NCI-H187 treated with DMSO at 0.1 percent for 48 hours (cell line): ENCODE results near the gene ETNK1.
"Not testable (repeated sequence)": the region's sequence is repeated elsewhere in the genome, so short reads cannot be mapped to it uniquely, and the experiment has no call there.

Experiments
- DNase-seq: peaks from one replicate; lab custom pipeline; 2025; lab: John Stamatoyannopoulos, UW

Gene ETNK1

DNA sequence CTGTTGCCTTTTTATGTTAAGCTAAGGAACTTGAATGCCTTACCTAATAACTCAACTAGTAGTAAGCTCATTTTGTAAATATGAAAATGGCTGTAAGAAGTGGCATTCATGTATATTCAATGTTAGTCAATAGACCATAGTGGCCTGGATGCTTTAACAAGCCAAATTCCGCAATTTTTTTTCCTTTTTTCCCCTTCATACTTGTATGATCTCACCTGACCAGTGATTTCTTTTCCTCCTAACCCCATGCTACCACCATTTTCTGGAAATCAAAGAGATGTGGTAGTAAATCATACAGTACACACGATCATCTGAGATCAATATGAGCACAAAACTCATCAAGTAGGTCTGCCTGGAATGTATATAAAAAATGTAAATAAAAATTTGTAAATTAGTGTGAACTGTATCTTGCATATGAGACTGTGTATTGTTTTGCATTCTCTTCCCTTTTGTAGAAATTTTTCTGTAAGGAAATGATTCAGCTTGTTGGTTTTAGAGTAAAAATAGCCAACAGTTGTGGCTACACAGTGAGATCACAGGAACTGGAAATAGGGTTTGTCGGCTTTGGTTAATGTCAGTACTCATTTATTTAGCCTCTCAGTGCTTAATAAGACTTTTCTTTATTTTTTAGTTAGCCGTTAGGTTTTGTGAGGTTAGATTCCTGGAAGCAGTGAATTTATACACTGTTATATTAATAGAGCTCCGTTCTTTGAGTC, 62.5 kb downstream of the ETNK1 start:
- no peak for DNase-seq

DNA sequence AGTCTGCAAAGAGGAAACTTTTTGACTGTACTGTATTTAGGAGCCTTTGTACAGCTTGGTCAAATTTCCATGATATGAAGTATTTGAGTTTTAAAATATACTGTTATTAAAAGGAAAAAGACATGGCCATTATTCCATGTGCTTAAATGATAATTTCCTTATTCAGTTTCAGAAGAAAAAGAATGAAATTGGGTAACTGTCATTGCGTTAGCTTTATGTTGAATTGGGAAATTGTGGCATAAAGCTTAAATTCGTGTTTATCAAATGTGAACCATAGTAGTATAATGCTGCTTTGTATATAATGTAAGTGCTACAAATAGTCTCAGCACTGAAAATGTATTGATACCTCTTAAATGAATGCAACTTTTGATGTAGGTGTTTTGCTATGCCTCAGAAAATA, 64.9 kb downstream of the ETNK1 start:
- DNase-seq = no peak

DNA sequence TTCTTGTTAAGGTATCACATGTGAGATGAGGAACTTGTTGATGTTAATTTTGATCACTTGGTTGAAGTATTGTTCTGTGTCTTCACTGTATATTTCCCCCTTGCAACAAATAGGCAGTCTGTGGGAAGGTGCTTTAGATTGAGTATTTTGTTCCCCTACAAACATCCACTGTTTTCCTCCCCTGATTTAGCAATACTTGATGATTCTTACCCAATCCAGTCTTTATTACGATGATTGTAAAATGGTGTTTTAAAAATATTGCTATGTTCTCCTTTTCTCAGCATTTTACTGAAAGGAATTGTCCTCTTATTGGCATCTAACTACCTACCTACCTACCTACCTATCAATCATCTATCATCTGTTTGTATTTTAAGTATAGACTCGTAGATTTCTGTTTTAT, 66.3 kb downstream of the ETNK1 start:
- no peak for DNase-seq

DNA sequence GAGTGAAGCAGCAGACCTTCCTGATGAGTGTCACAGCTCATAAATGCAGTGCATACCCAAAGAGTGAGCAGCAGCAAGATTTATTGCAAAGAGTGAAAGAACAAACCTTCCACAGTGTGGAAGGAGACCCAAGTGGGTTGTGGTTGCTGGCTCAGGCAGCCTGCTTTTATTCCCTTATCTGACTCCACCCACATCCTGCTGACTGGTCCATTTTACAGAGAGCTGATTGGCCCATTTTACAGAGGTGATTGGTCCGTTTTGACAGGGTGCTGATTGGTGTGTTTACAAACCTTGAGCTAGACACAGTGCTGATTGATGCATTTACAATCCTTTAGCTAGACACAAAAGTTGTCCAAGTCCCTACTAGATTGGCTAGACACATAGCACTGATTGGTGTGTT, 67.5 kb downstream of the ETNK1 start:
- not testable (repeated sequence) for DNase-seq

DNA sequence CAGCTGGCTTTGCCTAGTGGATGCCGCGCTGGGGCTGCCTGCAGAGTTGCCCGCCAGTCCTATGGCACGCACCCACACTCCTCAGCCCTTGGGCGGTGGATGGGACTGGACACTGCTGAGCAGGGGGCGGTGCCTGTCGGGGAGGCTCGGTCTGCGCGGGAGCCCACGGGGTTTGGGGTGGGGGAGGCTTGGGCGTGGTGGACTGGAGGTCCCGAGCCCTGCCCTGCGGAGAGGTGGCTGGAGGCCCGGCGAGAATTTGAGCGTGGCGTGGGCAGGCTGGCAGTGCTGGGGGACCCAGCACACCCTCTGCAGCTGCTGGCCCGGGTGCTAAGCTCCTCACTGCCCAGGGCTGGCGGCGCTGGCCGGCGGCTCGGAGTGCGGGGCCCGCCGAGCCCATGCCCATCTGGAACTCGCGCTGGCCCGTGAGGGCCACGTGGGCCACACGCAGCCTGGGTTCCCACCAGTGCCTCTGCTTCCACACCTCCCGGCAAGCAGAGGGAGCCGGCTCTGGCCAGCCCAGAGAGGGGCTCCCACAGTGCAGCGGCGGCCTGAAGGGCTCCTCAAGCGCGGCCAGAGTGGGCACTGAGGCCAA, 68.1 kb downstream of the ETNK1 start:
- DNase-seq = no peak

DNA sequence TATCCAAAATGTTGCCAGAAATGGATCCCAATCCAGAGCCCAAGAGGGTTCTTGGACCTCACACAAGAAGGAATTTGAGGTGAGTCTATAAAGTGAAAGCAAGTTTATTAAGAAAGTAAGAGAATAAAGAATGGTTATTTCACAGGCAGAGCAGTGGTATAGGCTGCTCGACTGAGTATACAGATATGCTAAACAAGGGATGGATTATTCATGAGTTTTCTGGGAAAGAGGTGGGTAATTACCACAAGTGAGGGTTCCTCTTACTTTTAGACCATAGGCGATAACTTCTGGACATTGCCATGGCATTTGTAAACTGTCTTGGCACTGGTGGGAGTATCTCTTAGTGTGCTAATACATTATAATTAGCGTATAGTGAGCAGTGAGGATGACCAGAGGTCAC, 73.6 kb downstream of the ETNK1 start:
- DNase-seq = no peak

DNA sequence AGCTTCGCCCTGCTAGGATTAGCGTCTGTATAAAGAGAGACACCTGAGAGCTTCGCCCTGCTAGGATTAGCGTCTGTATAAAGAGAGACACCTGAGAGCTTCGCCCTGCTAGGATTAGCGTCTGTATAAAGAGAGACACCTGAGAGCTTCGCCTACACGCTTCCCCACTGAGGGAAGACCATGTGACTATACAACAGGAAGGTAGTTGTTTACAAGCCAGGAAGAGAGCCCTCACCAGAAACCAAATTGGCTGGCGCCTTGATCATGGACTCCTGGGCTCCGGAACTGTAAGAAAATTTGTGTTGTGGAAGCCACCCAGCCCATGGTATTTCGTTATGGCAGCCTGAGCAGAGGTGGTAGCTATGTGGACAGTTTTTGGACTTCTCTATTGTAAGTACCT, 74.7 kb downstream of the ETNK1 start:
- not testable (repeated sequence) for DNase-seq

DNA sequence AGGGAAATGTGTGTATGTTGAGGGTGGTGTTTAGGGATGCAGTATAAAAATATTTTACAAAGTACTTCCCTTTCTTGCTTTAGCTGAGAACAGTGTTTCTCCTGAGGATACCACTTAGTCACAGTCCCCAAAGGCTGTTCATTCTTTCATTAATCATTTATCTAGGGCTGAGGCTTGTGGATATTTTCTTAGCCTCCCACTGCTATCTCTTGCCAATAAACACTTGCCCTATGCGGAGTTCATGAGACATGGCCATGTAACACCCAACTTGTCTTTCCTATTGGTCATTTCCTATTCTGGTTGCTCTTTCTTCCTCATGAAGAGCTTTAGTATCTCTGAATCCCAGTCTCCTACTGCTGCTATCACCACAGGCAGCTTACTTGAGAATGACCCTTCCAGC, 75.1 kb downstream of the ETNK1 start:
- DNase-seq = no peak

DNA sequence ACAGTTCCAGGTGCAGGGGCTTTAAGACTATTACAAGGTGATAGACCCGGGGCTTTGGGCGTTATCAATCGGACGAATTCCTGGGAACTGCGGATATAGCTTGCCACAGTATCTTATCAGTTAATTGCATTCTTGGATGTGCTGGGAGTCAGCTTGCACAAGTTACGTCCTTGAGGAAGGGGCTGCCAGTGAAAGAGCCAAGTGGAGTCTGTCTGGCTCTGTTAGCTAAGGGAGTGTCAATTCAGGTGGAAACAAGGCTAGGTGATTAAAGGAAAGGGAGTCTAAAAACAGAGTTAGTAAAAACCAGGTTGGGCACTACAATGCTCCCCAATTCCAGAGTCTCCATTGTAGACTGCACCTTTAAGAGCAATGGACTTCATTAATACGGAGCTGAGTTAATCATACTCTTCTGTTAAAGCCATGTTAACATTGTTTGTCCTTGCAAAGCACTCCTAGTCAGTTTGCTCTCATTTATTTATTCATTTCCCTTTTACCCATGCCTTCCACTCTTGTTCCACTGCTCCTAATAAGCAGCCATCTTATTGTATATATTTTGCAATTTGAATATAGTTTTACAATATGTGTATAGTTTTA, 76.3 kb downstream of the ETNK1 start:
- DNase-seq = not testable (repeated sequence)

DNA sequence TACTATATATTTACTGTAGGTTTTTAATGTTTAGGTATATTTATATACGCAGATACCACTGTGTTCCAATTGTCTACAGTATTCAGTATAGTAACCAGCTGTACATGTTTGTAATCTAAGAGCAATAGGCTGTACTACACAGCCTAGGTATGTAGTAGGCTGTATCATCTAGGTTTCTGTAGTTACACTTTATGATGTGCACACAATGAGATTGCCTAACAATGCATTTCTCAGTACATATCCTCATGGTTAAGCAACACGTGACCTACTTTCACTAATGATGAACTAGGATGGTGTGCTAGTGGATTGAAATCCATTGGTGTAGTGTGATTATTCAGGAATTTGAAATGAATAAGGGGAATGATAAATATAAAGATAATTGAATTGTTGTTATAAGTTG, 77.7 kb downstream of the ETNK1 start:
- no peak for DNase-seq

DNA sequence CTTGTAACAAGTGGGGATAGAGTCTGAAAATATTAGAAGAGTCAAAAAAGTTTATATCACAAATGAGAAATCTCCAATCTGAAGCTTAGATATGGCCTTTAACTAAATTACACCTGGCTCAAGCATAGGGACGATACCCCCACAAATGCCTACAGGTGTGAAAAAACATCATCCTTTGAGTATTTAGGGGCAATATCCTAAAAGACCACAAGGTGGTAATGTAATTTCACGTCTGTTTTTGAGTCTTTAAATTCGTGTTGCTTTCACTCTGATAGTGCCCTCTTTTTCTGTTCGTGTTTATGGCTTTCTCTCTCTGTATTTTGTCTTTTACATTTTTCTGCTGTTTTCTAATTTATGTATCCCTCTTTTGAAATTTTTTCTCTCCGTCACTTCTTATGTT, 84.3 kb downstream of the ETNK1 start:
- DNase-seq = no peak

DNA sequence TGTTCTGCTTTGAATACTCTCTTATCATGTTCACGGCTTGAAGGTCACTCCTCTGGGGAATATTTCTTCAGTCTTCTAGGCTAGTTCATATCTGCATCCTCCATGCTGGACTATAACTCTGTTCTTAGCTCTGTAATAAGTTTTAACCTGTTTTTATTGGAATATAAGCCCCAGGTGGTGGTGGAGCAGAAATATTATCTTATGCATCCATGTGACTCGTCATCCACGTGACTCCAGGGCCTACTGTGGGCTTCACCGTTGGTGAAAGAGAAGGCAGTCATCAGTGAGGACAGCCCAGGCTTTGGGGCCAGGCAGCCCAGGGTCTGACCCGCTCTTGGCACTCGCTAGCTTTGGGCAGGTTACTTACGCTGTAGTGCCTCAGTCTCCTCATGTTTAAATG, 87.1 kb downstream of the ETNK1 start:
- no peak for DNase-seq

DNA sequence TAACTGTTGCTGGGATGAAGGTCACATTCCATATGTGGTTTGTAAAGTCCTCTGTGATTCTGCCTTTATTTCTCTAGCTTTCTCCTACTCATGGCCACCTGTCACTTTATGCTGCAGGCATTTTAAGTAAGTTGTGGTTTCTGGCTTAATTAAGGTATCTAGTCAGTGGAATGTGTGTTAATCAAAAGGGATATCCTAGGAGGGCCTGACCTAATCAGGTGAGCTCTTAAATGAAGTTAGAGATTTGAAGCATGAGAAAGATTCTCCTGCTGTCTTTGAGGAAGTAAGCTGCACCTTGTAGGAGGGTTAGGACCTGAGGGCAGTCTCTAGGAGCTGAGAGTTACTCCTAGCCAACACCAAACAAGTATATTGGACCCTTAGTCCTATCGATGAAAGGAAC, 90.3 kb downstream of the ETNK1 start:
- no peak for DNase-seq

DNA sequence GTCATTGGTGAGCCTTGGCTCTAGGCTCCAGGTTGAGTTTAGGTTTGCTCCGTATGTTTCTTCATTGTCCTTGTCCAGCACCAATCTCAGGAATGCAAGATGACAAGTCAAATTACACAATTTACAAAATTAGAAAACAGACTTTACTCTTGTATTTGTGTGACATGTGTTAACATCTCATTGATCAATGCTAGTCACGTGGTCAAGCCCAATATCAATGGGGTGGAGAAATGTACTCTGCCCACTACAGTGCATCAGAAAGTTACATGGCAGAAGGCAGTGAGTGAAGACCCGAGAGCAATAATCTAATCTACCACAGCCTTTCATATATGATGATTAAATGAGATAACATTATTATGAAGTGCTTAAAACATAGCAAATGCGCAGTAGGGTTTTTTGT, 94.8 kb downstream of the ETNK1 start:
- DNase-seq = no peak

DNA sequence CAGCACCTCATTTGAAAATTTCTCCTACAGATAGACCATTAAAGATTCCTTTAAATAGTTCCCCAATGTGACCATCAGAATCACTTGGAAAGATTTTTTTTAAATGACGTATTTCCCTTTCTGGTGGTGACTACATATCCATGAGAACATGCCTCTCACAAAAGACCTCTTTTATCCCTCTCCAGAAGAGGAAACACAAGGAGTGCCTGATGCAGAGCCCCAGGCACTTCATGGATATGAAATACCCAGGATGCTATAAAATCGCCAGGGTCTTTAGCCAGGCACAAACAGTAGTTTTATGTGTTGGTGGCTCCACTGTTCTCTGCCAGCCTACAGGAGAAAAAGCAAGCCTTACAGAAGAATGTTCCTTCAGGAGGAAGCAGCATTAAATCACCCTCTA, 97.1 kb downstream of the ETNK1 start:
- no peak for DNase-seq

DNA sequence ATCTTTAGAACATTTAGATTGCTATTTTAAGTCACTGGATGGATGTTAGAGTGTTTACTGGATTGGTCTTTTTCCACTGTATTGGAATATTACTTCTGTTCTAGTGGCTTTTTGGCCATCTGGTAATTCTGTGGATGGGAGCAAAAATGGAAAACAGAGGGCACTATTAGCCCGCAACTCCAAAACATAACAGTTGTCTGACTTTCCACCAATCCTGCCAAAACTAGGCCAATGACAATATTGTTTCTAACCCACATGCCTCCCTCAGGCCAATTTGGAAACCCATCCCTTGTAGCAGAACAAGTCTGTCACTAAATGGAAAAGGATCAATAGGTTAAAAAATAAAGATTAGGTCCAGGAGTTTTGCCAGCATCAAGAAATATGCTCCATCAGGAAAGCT, 97.8 kb downstream of the ETNK1 start:
- DNase-seq = no peak

DNA sequence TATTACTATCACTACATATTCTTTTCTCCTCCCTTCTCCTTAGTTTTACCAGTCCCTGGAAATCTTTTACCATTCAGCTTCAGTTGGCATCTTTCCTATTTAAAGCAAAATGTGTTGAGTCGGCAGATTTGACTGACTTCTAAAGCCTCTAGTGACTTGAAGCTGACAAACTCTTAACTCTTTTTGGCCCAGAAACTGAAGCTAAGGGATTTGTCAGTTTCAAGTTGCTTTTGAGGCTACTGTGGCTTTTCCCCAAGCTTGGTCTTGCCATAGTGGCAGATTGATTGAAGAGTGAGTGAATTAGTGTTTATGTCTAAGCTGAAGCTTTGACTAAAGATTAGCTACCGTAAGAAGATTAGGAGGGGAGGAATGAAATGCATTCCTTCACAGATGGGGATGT, 104.0 kb downstream of the ETNK1 start:
- DNase-seq = no peak

DNA sequence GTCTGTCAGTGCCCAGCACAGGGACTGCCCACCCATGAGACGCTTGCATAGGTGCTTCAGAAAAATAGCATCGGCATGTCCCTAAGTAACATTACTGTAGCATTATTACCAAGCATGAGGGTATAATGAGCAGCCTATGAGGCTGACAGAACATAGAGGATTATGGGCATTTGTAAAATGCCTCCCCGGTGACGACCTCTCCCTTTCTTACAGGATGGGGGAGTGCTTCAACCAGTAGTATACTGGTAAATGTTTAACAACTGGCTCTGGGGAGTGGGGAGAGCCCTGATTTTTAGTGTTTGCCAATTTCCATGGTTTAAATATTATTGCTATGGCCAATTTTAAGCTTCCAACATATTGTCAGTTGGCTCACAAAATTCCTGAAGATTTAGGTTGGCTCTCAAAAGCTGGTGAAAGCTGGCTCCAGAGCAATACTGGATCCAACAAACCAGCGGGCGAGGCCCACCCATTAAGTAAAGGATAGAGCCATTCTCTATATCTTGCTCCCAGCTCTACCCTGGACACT, 104.5 kb downstream of the ETNK1 start:
- DNase-seq = no peak

DNA sequence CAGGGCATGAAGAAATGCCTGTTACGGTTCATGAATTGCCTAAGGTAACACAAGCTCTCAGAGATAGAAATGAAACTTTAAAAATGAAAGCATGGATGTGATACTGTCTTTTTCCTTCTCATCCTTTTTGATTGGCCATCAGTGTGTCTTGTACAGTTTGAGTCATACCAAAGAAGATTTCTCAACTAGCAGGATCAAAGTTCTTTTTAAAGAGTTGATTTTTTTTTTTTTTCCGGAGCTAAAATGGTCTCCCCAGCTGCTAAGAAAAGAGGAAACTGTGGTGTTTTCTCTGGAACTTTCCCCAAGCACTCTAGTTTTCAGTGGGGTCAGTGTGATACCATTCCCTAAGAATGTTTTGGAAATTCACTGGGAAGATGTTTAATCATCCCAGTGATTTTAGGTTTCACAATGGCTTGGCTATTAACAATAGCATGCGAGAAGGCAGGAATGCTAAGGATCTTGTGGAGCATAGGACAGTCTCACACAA, 105.0 kb downstream of the ETNK1 start:
- DNase-seq = no peak

DNA sequence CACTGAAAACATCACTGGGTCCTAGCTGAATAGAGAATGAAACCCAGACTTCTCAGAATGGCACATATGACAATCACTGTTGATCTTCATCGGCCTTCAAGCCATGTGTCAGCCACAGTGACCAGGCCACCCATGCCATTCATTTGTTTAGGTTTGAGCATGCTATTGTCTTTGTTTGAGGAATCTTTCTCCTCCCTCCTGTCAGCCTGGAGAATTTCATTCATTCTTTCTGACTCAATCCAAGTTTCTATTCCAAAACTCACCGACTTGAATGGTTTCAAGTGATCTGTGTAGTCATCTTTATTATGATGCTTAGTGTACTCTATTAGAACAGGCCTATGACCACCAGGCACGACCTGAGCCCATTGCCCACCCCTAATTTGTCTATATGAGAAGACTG, 106.3 kb downstream of the ETNK1 start:
- DNase-seq = no peak

DNA sequence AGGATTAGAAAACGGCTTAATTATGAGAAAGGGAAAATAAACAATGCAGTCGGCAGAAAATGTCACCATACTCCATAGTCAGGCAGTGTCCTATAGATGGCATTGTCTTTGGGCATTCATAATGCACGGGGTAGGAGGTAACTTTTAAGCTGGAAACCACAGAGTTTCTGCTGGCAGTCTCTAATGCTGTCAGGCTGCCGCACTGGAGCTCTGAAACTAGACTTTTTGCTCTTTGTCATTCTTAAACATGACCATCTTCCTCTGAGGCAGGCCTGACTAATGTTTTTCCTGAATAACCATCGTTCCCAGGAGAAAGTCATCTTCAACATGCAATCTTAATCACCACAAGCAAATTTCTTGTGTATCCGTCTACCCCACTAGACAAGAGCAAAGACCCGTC, 108.8 kb downstream of the ETNK1 start:
- DNase-seq = no peak

DNA sequence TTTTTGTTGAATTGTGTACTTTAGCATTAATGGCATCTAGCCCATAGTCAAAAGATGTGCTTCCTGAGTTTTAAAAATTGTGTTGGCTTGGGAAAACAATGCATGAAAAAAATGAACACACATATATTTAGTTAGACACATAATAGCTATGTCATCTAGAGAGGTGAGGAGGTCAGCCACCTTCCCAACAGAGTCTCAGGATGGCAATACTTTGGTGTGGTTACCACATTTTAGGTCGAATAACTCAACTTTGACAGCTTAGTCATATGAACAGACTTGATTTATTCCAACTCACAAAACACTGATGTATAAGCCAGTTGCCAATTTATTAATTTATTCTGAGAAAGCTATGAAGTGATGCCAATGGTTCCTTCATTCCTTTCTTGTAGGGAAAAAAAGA, 114.0 kb downstream of the ETNK1 start:
- no peak for DNase-seq
